Kidney (tissue), 14 donors: Measurements from ENCODE around the gene TTC7B. TPM values are rescaled to one million over a fixed set of nuclear protein-coding genes. Genes with fewer than 3 reads are reported as not detected.

Source experiments
- DNase-seq, 5 donors: peaks; one replicate each; pipeline ENCODE4 v3.0.0-alpha.2; 2013 to 2020
- FAIRE-seq: peaks from 2 replicates; lab custom pipeline; 2012; peaks lifted over from hg19 to GRCh38; lab: Jason Lieb, UNC
- H3K27ac ChIP-seq, 2 donors: one replicate each; pipeline ENCODE4 v1.7.0; 2013; ENCODE audit warnings: low read depth in 2 of 2, low read length in 2 of 2, inconsistent platforms in 1 of 2
- H3K27me3 ChIP-seq: one replicate; pipeline ENCODE4 v1.7.1; 2013; ENCODE audit warnings: low read length, inconsistent platforms; ENCODE audit not compliant: control insufficient read depth, insufficient read depth
- H3K36me3 ChIP-seq, 3 donors: one replicate each; pipeline versions ENCODE4 v1.7.0 to v1.7.1; 2013; ENCODE audit warnings: low read length in 3 of 3, control low read depth in 1 of 3, inconsistent platforms in 1 of 3; ENCODE audit not compliant: insufficient read depth in 3 of 3, control insufficient read depth in 2 of 3
- H3K4me1 ChIP-seq, 3 donors: one replicate each; pipeline versions ENCODE4 v1.7.0 to v1.7.1; 2013; ENCODE audit warnings: low read length in 3 of 3, inconsistent platforms in 1 of 3, low read depth in 1 of 3; ENCODE audit not compliant: control insufficient read depth in 2 of 3, insufficient read depth in 2 of 3
- H3K4me3 ChIP-seq, 3 donors: one replicate each; pipeline versions ENCODE4 v1.7.0 to v1.8.1; 2013; ENCODE audit warnings: low read length in 3 of 3, control low read depth in 1 of 3, inconsistent platforms in 1 of 3
- H3K9ac ChIP-seq, 3 donors: one replicate each; pipeline versions ENCODE4 v1.7.0 to v1.7.1; 2013; ENCODE audit warnings: low read length in 3 of 3, control low read depth in 1 of 3, inconsistent platforms in 1 of 3
- H3K9me3 ChIP-seq, 3 donors: one replicate each; pipeline versions ENCODE4 v1.7.0 to v1.7.1; 2013; ENCODE audit warnings: low read length in 3 of 3, control low read depth in 1 of 3, inconsistent platforms in 1 of 3; ENCODE audit not compliant: control insufficient read depth in 2 of 3, insufficient read depth in 1 of 3
- intact Hi-C: fragments of 100-400 bp; cut with DNase I; formaldehyde crosslinking; loops from one replicate; pipeline ENCODE4 v1.11.1; 2022
- polyA plus RNA-seq: library from polyadenylated mRNA; stranded (reverse); fragments of 350-450 nt; fragmentation: Illumina TruSeq; extraction: RNeasy Lipid Tissue Mini Kit (QIAGEN cat#74804); gene quantifications from one replicate; pipeline ENCODE4 v1.2.3, GENCODE V29; 2014; ENCODE audit warnings: low read depth, low replicate concordance; ENCODE audit not compliant: insufficient read depth
- total RNA-seq: library from RNA; stranded (reverse); fragmentation: NEBNext Ultra II Directional; extraction: Animal tissue kit (Norgen Biotek cat#: 25700); gene quantifications from one replicate; pipeline ENCODE4 v1.2.1, GENCODE V29; 2021
- TF ChIP-seq, protein P1 (sequence below): IDR thresholded peaks from 3 replicates; pipeline ENCODE4 v1.5.1; 2012; ENCODE audit warnings: mild to moderate bottlenecking, moderate library complexity, borderline replicate concordance; ENCODE audit not compliant: insufficient read depth; ENCODE audit errors: extremely low read depth
- donor health status: control.
- donor health status: control.
- donor health status: control.
- donor health status: control.
- donor health status: control.
- donor health status: DM: yes; HTN: yes; CAD: no.
- donor health status: Normal renal cell carcinoma (clear cell type).

Gene TTC7B
- total and polyA plus RNA-seq, 2 donors from 2014 or later = 23.4 to 48.3 TPM

DNA sequence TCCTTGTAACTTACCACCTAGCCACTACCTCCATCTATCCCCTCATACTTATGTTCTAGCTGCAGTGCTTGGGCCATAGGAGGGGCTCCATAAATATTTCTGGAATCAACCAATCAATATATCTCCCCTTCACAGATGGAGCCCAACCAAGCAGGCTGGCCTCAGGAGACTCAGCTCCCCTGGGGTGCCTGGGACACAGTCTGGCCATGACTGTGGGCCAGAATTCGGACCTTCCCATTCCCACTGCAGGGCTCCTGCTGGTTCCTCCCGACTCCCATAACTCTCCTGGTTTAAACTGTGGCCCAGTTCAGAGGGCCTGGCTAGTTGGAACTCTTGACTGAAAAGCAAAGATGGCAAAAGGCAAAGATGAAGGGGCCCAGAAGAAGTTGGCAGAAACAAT, 13.0 kb downstream of the TTC7B start:
- TF ChIP-seq, protein P1, sequence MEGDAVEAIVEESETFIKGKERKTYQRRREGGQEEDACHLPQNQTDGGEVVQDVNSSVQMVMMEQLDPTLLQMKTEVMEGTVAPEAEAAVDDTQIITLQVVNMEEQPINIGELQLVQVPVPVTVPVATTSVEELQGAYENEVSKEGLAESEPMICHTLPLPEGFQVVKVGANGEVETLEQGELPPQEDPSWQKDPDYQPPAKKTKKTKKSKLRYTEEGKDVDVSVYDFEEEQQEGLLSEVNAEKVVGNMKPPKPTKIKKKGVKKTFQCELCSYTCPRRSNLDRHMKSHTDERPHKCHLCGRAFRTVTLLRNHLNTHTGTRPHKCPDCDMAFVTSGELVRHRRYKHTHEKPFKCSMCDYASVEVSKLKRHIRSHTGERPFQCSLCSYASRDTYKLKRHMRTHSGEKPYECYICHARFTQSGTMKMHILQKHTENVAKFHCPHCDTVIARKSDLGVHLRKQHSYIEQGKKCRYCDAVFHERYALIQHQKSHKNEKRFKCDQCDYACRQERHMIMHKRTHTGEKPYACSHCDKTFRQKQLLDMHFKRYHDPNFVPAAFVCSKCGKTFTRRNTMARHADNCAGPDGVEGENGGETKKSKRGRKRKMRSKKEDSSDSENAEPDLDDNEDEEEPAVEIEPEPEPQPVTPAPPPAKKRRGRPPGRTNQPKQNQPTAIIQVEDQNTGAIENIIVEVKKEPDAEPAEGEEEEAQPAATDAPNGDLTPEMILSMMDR = no peak
- Histone ChIP-seq H3K9me3 (no peaks in the 10 kb centered on the region), H3K27me3 (no peaks in the 10 kb centered on the region), H3K4me1 (peaks cover 3 to 30% (median 29%) of the 10 kb centered on the region in 3 donors), H3K9ac (no peak overlapping the region), H3K36me3 (no peaks in the 10 kb centered on the region), H3K27ac (peak overlapping the region in 1 of 2 donors; percentile 14), H3K4me3 (no peak overlapping the region)
- FAIRE-seq (no peak), DNase-seq (no peak)
- intact Hi-C loops = no loop called here

DNA sequence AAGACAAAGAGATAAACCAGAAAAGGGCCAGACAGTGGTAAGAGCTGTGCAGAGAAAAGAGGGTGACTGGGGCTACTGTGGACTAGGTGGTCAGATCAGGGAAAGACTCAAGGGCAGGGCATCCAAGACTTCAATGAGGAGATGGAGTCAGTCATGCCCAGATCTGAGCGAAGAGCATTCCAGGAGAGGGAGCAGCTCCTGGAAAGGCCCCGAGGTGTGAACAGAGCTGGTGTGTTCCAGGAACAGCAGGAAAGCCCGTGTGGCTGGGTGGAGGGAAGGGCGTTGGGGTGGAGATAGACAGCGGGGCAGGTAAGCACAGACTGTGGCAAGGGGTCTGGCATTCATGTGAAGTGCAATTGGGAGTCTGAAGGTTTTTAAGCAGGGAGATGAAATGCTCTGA, 16.8 kb downstream of the TTC7B start:
- Histone ChIP-seq H3K27me3 (no peaks in the 10 kb centered on the region), H3K4me1 (peaks cover 0 to 15% (median 8%) of the 10 kb centered on the region in 3 donors), H3K9ac (no peak overlapping the region), H3K4me3 (no peak overlapping the region), H3K36me3 (no peaks in the 10 kb centered on the region), H3K9me3 (no peaks in the 10 kb centered on the region), H3K27ac (no peak overlapping the region)
- intact Hi-C loops = no loop called here
- DNase-seq (no peak), FAIRE-seq (no peak)
- TF ChIP-seq, protein P1 = no peak

DNA sequence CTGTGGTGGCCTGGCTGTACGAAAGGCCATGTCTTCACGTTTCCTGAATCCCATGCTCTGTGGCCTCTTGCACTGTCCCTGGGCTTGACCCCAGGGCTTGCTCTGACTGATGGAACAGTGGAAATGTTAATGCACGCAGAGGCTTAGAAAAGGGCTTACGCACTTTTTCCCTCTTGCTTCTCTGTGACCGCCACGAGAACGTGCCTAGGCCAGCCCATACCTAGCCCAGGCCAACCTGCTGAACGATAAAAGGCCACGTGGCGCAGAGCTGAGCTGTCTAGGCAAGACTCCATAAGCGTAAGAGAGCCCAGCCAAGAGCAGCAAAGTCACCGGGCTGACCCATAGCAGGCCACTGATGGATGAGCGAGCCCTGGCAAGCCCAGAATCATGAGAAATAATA, 18.3 kb downstream of the TTC7B start:
- FAIRE-seq = no peak
- H3K9ac ChIP-seq = no peak overlapping the region
- peaks cover 0 to 13% (median 8%) of the 10 kb centered on the region in 3 donors for H3K4me1 ChIP-seq
- DNase-seq = no peak
- H3K4me3 ChIP-seq = no peak overlapping the region
- intact Hi-C loops = no loop called here
- no peaks in the 10 kb centered on the region for H3K27me3 ChIP-seq
- TF ChIP-seq, protein P1 = no peak
- H3K27ac ChIP-seq = no peak overlapping the region
- no peaks in the 10 kb centered on the region for H3K9me3 ChIP-seq
- H3K36me3 ChIP-seq = no peaks in the 10 kb centered on the region

DNA sequence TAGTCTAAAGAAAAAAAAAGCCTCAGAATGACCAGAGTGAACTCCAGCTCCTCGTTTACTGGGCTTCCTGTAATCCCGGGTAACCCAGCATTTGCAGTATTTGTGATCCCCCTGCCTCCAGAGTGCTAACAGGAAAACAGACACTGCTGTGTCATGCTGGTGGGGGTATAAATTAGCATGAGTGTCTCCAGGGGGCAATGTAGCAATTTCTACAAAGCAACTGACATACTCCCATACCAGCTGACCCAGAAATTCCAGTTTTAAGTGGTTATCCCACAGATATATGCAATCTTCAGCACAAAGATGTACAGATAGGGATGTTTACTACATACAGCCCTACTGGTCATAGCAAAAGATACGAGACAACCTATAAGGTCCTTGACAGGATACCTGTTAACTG, 18.8 kb downstream of the TTC7B start:
- TF ChIP-seq, protein P1 = no peak
- Histone ChIP-seq H3K36me3 (peaks cover 0 to 2% (median 0%) of the 10 kb centered on the region in 3 donors), H3K27me3 (no peaks in the 10 kb centered on the region), H3K4me3 (no peak overlapping the region), H3K9ac (no peak overlapping the region), H3K4me1 (peaks cover 0 to 13% (median 8%) of the 10 kb centered on the region in 3 donors), H3K27ac (no peak overlapping the region), H3K9me3 (no peaks in the 10 kb centered on the region)
- FAIRE-seq (no peak), DNase-seq (no peak)
- intact Hi-C loops = no loop called here
